NCI-H1930 (cell line): ENCODE results near the gene S100A4.
A peak's percentile ranks its signal among the peaks of the same experiment; 100 is the strongest.

Source experiments
- DNase-seq, 2 experiments: peaks; one replicate each; lab custom pipeline; 2025; lab: John Stamatoyannopoulos, UW

The S100A4 gene

DNA sequence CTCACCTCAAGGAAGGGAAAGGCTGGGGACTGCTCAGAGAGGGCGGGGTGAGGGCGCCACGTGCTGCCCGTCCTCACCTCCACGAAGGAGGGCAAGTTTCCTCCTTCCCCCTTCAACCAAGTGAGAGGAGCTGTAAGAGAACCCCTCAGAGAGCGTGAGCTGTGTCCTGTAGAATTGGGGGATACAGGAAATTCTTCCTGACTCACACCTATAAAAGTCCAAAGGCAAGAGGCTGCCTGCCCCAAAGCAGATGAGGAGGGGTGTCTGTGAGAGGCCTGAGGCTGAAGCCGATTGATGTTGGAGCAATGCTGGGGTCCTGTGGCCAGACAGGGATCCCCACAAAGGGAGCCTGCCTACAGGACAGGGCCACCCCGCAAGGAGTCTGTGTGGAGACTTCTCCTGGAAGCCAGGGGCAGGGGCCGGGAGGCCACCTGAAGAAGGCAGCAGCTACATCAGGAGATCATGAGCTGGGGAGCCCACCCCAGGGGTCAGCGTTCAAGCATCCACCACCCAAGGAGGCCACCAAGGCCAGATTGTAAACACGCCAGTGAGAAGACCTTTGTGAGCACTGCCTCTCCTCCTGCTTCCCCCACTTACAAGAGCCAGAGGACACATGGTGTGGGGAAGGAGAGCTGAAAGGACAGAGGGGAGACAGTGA, 37.6 kb downstream of the S100A4 start:
- DNase-seq, result no peak

DNA sequence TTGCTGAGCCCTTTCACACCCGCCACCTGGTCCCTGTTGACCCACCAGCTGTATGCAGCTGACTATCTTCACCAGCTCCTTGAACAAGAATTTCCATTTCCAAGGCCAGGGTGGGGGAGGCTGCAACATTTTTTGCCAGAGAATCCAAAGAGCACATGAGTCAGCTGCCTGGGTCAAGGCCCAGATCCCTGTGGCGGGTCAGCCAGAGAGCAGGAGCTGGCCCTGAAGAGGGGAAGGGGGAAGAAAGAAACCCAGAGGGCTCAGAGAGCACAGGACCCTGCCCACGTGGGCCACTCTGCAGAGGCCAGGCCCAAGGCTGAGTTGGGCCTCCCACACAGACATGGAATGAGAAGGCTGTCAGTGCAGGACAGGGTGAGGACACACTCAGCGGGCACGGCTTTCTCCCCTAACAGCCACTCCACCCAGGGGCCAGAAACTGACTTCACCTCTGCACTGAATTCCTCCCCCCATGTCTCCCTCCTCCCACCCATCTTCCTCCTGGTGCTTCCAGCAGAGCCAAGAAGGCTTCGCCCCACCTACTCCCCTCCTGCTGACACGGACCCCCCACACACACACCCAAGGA, 38.7 kb downstream of the S100A4 start:
- no peak for DNase-seq

DNA sequence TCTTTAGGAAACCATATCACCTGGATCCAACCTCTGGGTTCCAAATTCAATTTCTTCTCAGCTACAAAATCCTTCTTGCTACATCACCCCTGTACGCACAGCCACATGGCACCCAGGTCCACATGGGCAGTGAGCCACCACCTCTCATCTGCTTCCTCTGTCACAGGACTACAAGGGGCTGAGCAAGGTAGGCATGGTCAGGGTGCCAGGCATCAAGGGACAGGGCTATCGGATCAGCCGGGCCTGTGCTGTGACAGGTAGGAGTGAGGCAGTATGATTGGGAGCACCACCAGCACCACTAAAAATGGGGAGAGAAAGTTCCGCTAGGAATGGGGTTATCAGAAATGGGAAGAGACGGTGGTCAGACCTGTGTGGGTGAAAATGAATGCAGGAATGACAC, 39.2 kb downstream of the S100A4 start:
- no peak for DNase-seq

DNA sequence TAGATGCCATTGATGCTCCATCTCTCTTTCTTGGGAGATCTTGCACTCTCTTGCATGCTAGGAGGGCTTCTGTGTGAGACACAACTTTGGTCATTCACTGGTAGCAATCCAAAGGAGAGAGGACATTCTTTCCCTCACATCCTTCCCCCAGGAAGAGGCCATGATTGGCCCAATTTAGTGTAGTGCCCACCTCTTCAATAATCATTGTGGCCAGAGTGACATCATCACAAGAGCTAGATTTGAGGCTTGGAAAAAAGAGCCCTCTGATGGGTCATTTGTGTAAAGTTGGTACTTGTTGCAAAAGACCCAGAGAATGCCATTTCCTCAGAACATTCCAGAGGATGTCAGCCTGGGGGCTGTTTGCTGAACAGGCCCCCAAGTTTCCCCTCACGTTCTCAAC, 40.0 kb downstream of the S100A4 start:
- DNase-seq, result no peak

DNA sequence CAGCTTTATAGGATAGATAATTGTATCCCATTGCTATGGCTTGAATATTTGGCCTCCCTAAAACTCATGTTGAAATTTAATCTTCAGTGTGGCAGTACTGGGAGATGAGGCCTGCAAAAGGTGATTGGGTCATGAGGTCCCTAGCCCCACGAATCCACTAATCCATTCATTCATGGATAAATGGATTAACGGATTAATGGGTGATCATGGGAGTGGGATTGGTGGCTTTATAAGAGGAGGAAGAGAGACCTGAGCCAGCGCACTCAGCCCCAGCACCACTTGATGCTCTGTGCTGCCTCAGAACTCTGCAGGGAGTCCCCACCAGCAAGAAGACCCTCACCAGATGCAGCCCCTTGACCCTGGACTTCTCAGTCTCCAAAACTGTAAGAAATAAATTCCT, 41.8 kb downstream of the S100A4 start:
- no peak for DNase-seq

DNA sequence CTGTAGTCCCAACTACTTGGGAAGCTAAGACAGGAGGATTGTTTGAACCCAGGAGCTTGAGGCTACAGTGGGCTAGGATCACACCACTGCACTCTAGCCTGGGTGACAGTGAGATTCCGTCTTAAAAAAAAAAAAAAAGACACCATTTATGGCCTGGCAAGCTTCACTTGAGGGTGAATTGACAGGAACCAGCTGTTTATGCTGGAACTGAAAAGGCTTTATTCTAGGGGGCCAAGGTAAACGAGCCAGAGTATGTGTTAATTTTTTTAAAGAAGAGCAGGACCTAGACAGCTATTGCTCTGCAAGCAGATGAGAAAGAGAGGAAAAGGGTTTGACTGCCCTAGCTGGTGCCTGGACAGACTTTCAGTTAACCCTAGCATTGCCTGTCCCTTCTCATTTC, 46.9 kb downstream of the S100A4 start:
- DNase-seq, result no peak

DNA sequence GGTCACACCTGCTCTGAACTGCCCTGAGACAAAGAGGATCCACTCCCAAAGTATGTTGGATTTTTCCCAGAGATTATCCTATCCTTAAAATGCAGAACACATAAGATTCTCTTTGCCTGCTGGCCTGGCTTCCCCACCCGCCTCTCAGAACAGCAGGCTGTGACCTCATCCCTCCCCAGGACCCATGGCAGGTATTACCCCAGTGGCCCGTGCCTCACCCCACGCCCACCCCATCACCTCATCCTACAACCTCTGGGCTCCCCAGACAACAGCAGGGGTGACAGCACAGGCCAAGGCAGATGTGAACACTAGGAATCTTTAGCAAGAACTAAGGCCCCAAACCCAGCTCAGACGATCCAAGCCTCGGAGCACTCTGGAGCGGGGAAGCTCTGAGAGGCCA, 50.1 kb downstream of the S100A4 start:
- DNase-seq, result no peak

DNA sequence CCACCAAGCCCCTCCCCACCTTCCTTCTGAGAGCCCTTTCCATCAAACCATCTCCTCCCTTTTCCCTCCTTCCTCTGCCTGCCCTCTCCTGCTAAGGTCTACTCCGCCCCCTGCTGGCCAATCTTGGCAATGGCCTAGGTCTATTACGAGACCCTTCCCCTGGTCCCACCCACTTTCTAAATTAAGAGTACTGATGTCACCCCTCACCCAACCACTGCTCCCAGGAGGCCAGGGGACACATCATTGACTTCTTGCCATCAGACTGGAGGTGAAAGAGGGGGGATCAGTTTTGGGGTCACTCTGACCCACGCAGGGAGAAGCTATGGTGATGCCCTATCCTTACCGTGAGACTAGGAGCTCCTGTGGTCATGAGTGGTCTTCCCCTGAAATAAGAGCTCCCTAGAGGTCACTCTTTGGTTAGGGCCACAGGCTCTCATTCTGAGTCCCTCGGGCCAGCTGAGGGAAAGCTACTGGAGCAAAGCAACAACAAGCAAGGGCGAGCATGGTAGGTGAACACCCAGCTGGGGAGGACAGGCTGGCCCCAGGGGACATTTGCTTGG, 50.5 kb downstream of the S100A4 start:
- peak; percentile 65 to 67 for DNase-seq
